Hematopoietic multipotent progenitor cell treated with erythropoietin and hydrocortisone succinate and interleukin-3 and kit ligand, for 15 days (in vitro differentiated cells): ENCODE results near the gene FAM83D.

Experiments used
- DNase-seq: peaks from one replicate; pipeline ENCODE4 v3.0.0-alpha.2; 2015; ENCODE audit warnings: low spot score

Gene FAM83D

GRCh38 chr20:38895098-38895949 lies 30.9 kb upstream of the FAM83D start:
- no peak for DNase-seq

- no peak for DNase-seq
These were observed 30.1 kb upstream of the FAM83D start for GRCh38 chr20:38896009-38896594.

GRCh38 chr20:38897267-38897666 lies 28.9 kb upstream of the FAM83D start:
- DNase-seq = no peak

DNA sequence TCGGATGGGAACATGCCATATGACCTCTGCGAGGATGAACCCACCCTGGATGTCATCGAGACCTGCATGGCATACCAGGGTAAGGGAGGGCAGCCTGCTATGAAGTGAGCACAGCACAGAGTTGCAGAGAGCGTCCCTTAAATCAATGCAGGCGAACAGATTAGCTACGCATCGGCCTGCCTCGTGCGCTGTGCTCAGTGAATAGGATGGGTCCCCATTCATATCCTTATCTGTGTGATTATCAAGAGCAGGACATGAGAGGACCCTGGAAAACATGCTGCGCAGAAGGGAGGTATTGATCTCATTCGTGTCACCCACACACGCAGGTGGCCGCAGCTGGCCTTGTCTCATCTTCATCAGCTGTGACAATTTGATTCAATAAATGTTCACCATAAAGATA lies 25.6 kb upstream of the FAM83D start:
- DNase-seq = no peak

GRCh38 chr20:38902601-38903000 lies 23.6 kb upstream of the FAM83D start:
- no peak for DNase-seq

DNA sequence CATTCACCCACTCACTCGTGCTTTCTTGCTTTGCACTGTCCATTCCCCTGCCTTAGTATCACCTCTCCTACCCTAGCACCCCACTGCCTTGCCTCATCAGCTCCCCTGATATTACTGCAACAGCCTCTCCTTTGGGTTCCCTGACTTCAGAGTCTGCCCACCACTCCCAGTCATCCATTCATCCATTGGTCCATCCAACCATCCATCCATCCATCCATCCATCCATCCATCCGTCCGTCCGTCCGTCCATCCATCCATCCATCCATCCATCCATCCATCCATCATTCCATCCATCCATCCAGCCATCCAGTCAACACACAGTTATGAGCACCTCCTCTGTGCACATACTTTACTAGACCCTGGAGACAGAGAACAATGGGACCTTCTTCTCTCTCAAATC lies 22.9 kb upstream of the FAM83D start:
- no peak for DNase-seq

GRCh38 chr20:38905375-38905774 lies 20.8 kb upstream of the FAM83D start:
- DNase-seq = no peak

DNA sequence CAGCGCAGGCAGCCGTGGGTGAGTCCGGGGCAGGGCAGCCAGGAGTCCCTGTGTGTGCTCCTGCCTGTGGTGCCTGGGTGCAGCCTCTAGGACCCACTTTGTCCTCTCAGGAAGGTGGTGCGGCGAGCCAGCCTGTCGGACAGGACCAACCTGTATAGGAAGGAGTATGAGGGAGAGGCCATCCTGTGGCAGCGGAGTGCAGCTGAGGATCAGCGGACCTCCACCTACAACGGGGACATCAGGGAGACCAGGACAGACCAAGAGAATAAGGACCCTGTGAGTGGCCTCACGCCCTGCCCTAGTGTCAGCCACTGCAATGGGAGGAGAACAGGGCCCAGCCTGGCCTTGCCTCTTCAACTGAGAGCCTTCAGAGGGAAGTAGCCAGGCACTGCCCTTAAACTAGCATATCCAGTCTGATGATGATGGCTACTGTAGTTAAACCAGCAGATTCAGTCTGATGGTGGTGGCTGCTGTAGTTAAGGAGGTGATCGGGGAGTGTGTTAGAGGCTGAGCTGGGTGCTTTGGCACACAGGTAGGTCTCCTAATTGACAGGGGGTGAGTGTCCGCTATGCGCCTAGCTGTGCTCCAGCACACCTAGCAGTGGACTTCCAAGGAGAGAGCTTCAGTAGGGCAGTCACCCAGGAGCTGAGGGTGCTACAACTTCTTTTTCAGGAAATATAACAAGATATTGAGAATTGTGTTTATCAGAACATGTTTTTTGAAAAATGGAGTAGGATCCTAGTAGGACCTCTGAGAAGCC lies 18.1 kb upstream of the FAM83D start:
- DNase-seq = no peak

- DNase-seq = no peak
These were observed 10.9 kb upstream of the FAM83D start for GRCh38 chr20:38915355-38915754.

DNA sequence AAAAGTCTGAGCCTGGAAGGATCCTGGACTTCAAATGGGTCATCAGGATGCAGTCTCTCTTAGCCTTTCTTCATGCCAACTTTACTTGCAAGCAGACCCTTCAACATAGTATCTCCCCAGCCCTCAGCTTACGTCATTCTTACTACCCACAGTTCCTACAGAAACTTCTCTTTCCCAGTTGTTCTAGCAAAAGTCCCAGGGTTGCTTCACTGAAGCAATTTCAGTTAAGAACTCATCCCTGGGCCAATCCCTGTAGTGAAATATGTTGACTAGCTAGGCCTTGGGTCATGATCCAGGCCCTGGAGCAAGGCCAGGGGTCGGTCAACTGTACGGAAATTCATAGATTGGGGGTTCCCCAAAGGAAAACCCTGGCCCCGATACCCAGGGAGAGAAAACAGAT lies 8.6 kb upstream of the FAM83D start:
- DNase-seq = no peak

GRCh38 chr20:38918172-38918571 lies 8.0 kb upstream of the FAM83D start:
- DNase-seq = no peak

- no peak for DNase-seq
These were observed 6.5 kb upstream of the FAM83D start for GRCh38 chr20:38919683-38920082.

DNA sequence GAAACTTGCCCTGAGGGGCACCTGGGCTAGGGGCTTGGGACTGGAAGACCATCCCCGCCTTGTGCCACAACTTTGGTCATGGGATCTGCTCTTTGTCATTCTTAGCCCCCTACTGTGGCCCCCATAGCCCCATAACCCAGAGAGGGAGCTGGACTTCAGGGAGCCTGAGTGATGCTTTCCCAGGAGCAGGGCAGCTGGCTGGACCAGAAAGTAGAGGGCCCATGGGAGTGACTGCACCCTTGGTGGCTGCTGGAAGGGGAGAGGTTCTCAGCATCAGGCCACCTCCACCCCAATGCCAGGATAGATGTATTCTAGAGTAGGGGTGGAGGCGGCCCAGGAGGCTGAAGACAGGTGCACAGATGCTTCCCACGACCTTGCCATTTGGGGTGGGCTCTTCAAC lies 5.8 kb upstream of the FAM83D start:
- no peak for DNase-seq

DNA sequence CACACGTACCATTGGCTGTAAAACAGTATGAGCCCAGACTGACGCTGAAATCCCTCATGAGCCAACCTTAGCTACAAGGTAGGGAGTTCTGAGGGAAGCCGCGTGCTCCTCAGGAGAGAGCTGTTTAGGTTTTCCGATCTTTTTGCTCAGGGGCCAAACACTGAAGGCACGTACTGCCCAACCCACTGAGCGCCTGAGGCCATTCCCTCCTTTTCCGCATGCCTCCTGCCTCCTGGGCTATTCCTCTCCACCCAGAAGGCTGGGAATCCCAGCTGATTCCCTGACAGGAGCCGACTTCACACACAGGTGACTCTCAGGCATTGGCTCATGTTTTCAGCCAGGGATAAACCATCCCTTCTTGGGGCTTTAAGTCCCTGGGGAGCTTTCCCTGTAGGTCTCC lies 5.4 kb upstream of the FAM83D start:
- no peak for DNase-seq

DNA sequence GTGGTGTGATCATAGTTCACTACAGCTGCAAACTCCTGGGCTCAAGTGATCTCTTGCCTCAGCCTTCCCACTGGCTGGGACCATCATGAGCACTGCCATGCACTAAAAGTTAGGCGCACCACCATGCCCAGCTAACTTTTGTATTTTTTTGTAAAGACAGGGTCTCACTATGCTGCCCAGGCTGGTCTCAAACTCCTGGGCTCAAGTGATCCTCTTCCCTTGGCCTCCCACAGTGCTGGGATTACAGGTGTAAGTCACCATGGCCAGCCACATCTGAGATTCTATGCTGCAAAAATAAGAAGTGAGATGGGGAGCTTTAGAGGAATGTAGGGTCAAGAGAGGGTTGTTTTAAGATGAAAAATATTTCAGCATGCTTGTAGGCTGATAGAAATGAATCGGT lies 1.5 kb upstream of the FAM83D start:
- no peak for DNase-seq

GRCh38 chr20:38926934-38927616 lies 858 bp downstream of the FAM83D start:
- DNase-seq = peak; percentile 25

- peak; percentile 86 for DNase-seq
These were observed 1.8 kb downstream of the FAM83D start for GRCh38 chr20:38927902-38928578.

DNA sequence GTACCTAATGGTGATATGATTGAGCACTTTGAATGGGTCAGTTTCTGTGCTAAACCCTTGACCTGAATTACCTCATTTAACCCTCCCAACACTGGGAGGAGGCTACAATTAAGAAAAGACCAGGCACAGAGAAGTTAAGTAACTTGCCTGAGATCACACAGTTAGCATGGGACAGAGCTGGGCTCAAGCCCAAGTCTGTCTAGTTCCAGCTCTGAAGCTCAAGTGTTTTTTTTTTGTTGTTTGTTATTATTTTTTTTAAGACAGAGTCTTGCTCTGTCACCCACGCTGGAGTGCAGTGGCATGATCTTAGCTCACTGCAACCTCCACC lies 4.0 kb downstream of the FAM83D start:
- DNase-seq = peak; percentile 34

DNA sequence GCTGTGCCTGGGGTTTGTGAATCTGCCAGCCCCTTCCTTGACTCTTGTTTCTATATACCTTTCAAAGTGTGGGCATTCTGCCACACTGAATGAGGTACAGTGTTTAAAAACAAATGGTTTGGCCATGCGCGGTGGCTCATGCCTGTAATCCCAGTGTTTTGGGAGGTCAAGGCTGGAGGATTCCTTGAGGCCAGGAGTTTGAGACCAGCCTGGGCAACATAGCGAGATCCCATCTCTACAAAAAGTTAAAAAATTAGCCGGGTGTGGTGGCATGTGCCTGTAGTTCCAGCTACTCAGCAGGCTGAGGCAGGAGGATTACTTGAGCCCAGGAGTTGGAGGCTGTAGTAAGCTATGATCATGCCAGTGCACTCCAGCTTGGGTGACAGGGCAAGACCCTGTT lies 5.8 kb downstream of the FAM83D start:
- DNase-seq = no peak

DNA sequence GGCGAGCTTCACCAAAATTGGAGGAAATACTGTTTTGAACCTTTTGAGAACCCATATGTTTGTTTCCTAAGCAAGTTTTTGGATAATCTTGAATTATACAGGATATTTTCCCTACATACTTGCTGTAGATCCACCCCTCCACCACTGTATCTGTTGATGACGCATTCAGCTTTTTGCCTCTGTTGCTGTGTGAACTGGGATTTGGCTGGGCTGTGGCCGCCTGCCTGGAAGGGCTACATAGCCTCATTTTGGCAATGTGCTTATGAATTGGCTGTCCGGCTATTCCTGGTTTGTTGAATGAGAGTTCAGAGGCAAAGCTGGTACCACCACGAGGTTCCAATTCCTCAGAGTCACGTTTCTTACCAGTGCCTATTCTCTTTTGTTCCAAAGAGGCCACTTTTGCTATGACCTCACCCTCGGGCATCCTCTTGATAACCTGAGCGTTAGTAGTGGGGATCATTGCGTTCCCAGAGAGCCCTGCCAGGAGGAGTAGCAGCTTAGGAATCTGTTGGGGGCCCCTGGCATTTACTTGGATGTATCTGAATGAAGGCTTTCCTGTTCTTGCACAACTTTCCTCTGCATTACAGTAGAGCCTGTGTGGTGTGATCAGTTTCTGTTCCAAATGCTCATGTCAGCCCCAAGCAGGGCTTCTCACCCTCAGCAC lies 6.4 kb downstream of the FAM83D start:
- DNase-seq = no peak

- no peak for DNase-seq
These were observed 8.3 kb downstream of the FAM83D start for GRCh38 chr20:38934530-38934929.

DNA sequence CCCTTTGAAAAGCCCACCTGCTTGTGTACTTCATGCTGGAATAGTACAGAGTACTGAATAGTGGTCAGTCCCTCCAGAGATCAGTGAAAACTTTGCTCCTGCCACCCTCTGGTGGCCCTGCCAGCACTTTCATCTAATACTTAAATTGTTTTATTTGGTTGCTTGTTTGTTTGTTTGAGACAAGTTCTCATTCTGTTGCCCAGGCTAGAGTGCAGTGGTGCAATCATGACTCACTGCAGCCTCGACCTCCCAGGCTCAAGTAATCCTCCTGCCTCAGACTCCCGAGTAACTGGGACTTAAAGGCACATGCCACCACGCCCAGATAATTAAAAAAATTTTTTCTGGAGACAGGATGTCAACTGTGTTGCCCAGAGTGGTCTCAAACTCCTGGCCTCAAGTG lies 9.1 kb downstream of the FAM83D start:
- peak; percentile 32 for DNase-seq
